Epithelial cell of proximal tubule (primary cell): ENCODE results near the gene NUTM2G. TPM values are rescaled to one million over a fixed set of nuclear protein-coding genes. Genes with fewer than 3 reads are reported as not detected.

ENCODE experiments used
- total RNA-seq: library from RNA; depleted of rRNA; stranded (reverse); fragments of >200 nt; gene quantifications from 2 replicates; pipeline ENCODE4 v1.2.3, GENCODE V29; 2015

NUTM2G gene
- total RNA-seq, 1 donor from 2014 or later = not detected

Other genes starting within 250 kb of the NUTM2G start
- 5.2 and 9.7 TPM in 2 replicates for gene ZNF510, start 150.8 kb upstream of the NUTM2G start, total RNA-seq
- 3.9 and 5.1 TPM in 2 replicates for gene ZNF782, start 74.3 kb upstream of the NUTM2G start, total RNA-seq
- gene CTSV, start 110.3 kb downstream of the NUTM2G start, total RNA-seq = 9.6 and 10.9 TPM in 2 replicates